Keratinocyte (primary cell): ENCODE data around the gene GBP7.

Source experiments
- EZH2 ChIP-seq: IDR thresholded peaks from one replicate; pipeline ENCODE4 v1.6.1; 2012; ENCODE audit warnings: inconsistent platforms, mild to moderate bottlenecking, low read length, moderate library complexity
- TF ChIP-seq, protein P1 (sequence below), 3 experiments: IDR thresholded peaks in 1 of 3; conservative IDR thresholded peaks in 1 of 3; optimal IDR thresholded peaks in 1 of 3; 2 replicates in 2 of 3; 3 replicates in 1 of 3; pipeline versions ENCODE3 to v1.5.1; 2011; ENCODE audit warnings: low read length in 3 of 3, mild to moderate bottlenecking in 3 of 3, moderate library complexity in 2 of 3, control low read depth in 1 of 3, inconsistent platforms in 1 of 3; ENCODE audit not compliant: insufficient read depth in 2 of 3; ENCODE audit errors: extremely low read depth in 1 of 3

DNA sequence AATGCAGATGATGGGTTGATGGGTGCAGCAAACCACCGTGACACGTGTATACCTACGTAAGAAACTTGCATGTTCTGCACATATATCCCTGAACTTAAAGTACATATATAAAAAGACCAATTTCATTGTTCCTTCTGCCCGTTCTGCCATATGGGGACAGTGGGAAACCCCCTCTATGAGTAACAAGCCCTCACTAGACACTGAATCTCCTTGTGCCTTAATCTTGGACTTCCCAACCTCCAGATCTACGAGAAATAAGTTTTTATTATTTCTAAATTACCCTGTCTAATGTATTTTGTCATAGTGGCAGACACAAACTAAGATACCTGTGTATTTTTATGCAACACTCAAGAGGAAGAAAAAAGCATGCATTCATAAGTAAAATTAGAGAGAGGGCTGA, 10.0 kb downstream of the GBP7 start:
- TF ChIP-seq, protein P1, sequence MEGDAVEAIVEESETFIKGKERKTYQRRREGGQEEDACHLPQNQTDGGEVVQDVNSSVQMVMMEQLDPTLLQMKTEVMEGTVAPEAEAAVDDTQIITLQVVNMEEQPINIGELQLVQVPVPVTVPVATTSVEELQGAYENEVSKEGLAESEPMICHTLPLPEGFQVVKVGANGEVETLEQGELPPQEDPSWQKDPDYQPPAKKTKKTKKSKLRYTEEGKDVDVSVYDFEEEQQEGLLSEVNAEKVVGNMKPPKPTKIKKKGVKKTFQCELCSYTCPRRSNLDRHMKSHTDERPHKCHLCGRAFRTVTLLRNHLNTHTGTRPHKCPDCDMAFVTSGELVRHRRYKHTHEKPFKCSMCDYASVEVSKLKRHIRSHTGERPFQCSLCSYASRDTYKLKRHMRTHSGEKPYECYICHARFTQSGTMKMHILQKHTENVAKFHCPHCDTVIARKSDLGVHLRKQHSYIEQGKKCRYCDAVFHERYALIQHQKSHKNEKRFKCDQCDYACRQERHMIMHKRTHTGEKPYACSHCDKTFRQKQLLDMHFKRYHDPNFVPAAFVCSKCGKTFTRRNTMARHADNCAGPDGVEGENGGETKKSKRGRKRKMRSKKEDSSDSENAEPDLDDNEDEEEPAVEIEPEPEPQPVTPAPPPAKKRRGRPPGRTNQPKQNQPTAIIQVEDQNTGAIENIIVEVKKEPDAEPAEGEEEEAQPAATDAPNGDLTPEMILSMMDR (optimal IDR thresholded peaks at IDR 0.05 in 1 of 3, IDR thresholded peaks at IDR 0.05 in 1 of 3, conservative IDR thresholded peaks at IDR 0.05 in 1 of 3; ENCODE audit: extremely low read depth in 1 of 3, insufficient read depth in 2 of 3, low read length in 3 of 3) = no peak
- TF ChIP-seq EZH2 = no peak
